ENCODE measurements around the gene FNDC3B. TPM values are rescaled to one million over a fixed set of nuclear protein-coding genes. Genes with fewer than 3 reads are reported as not detected.

The FNDC3B gene
- total and polyA plus RNA-seq, 9 donors = 22.1 to 198 (median 108) TPM

GRCh38 chr3:172246107-172246844 is 206.9 kb downstream of the FNDC3B start:
- Histone ChIP-seq H3K9me3 (peaks cover 0 to 2% of the 10 kb centered on the region in 2 donors), H3K27me3 (no peaks in the 10 kb centered on the region), H3K36me3 (no peaks in the 10 kb centered on the region), H3K27ac (no peak overlapping the region), H3K4me1 (ENCODE audit: insufficient read depth) (peaks cover 6% of the 10 kb centered on the region), H3K4me3 (no peak overlapping the region)
- 69 to 80% (median 73%) methylated on average over 10 of the region's 10 CpGs for WGBS, 3 donors
- intact Hi-C loops (cut with DNase I) = no loop called here
- TF ChIP-seq POLR2A (IDR thresholded peaks at IDR 0.05) (no peak), CTCF (IDR thresholded peaks at IDR 0.05) (no peak), EP300 (IDR thresholded peaks at IDR 0.05) (no peak)
- no peak for DNase-seq

GRCh38 chr3:172247525-172248274 is 208.3 kb downstream of the FNDC3B start:
- H3K4me3 ChIP-seq = no peak overlapping the region
- 88 to 96% (median 93%) methylated on average over 13 of the region's 13 CpGs for WGBS, 3 donors
- H3K36me3 ChIP-seq = no peaks in the 10 kb centered on the region
- H3K27ac ChIP-seq = no peak overlapping the region
- no peaks in the 10 kb centered on the region for H3K27me3 ChIP-seq
- intact Hi-C loops (cut with DNase I) = no loop called here
- H3K4me1 ChIP-seq (ENCODE audit: insufficient read depth) = peaks cover 6% of the 10 kb centered on the region
- no peak for TF ChIP-seq CTCF (IDR thresholded peaks at IDR 0.05)
- no peak for TF ChIP-seq POLR2A (IDR thresholded peaks at IDR 0.05)
- no peak for TF ChIP-seq EP300 (IDR thresholded peaks at IDR 0.05)
- no peak for DNase-seq
- no peaks in the 10 kb centered on the region for H3K9me3 ChIP-seq

GRCh38 chr3:172249039-172249438 is 209.7 kb downstream of the FNDC3B start:
- TF ChIP-seq EP300 (IDR thresholded peaks at IDR 0.05) (no peak), POLR2A (IDR thresholded peaks at IDR 0.05) (no peak), CTCF (IDR thresholded peaks at IDR 0.05) (no peak)
- no peak overlapping the region for H3K27ac ChIP-seq
- DNase-seq = no peak
- intact Hi-C loops (cut with DNase I) = no loop called here
- no peak overlapping the region for H3K4me3 ChIP-seq
- no peaks in the 10 kb centered on the region for H3K36me3 ChIP-seq
- H3K9me3 ChIP-seq = no peaks in the 10 kb centered on the region
- H3K4me1 ChIP-seq (ENCODE audit: insufficient read depth) = peaks cover 6% of the 10 kb centered on the region
- WGBS, 3 donors = 40 to 65% (median 45%) methylated on average over 1 of the region's 1 CpG
- no peaks in the 10 kb centered on the region for H3K27me3 ChIP-seq

GRCh38 chr3:172251211-172251610 is 211.8 kb downstream of the FNDC3B start:
- Histone ChIP-seq H3K27ac (no peak overlapping the region), H3K4me1 (ENCODE audit: insufficient read depth) (peaks cover 15% of the 10 kb centered on the region), H3K9me3 (no peaks in the 10 kb centered on the region), H3K4me3 (no peak overlapping the region), H3K27me3 (no peaks in the 10 kb centered on the region), H3K36me3 (no peaks in the 10 kb centered on the region)
- DNase-seq = no peak
- no peak for TF ChIP-seq EP300 (IDR thresholded peaks at IDR 0.05)
- no peak for TF ChIP-seq POLR2A (IDR thresholded peaks at IDR 0.05)
- TF ChIP-seq CTCF (IDR thresholded peaks at IDR 0.05) = no peak
- intact Hi-C loops (cut with DNase I) = no loop called here
- 97 to 98% (median 98%) methylated on average over 13 of the region's 13 CpGs for WGBS, 3 donors
